Femur (tissue), 1 donor: ENCODE data around the gene CDT1.
A peak's percentile ranks its signal among the peaks of the same experiment; 100 is the strongest.

Experiments
- DNase-seq: peaks from one replicate; pipeline ENCODE4 v3.0.0-alpha.2; 2017

Gene CDT1

GRCh38 chr16:88840600-88841215 lies 37.1 kb downstream of the CDT1 start:
- DNase-seq, result no peak

- no peak for DNase-seq
Measured at GRCh38 chr16:88841521-88842307, 38.1 kb downstream of the CDT1 start.

DNA sequence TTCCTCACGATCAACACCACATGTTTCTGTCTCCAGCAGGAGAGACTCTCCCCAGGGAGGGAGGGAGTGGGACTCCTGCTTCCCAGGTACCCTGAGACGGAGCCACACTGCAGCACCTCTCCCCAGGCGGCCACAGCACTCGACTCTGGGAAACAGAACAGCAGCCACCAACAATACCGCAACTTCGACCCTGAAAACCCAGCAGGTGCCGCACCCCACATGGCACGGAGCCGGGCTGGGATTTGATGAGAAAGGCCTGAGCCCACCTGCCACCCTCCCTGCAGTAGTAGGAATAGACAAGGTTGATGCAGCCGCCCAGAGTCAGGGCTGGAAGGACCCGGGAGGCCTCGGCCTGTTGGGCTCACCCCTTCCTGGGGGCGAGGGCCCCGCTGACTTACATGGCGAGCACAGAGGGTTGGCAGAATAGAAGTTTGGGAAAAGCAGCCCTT lies 38.7 kb downstream of the CDT1 start:
- no peak for DNase-seq

DNA sequence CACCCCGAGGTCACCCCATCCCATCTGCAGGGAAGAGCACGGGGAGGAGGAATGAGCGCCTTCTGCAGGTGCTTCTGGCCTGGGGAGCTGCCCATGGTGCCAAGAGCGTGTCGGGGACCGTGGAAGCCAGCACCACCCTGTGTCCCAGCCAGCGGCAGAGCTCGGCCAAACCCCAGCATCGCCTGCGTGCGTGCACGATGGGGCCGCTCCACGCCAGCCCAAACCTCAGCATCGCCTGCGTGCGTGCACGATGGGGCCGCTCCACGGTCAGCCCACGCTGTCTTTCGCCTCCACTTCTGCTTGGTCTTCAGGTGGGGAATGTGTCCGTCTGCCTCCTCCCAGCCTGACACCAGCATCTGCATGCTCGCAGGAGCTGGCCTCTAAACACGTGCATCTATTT lies 39.2 kb downstream of the CDT1 start:
- no peak for DNase-seq

GRCh38 chr16:88843256-88843655 lies 39.7 kb downstream of the CDT1 start:
- no peak for DNase-seq

- DNase-seq, result no peak
Measured at GRCh38 chr16:88844419-88845036, 40.9 kb downstream of the CDT1 start.

GRCh38 chr16:88846088-88846487 lies 42.5 kb downstream of the CDT1 start:
- DNase-seq, result no peak

DNA sequence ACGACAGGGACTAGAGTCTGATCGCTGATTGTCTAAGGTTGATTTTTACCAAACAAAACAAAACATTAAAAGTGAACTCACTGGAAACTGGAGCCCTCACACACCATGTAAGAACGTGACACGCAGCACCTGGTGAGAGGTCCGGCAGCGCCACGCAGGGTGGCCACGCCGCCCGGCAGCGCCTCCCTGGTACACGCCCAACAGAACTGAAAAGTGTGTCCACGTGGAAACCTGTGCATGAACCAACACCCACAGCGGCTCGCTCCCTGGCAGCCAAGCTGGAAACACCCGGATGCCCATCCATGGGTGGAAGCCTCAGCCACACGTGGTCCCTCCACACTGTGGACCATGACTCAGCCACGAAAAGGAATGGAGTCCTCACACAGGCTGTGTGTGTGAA lies 44.1 kb downstream of the CDT1 start:
- DNase-seq, result no peak

- DNase-seq, result no peak
Measured at GRCh38 chr16:88848557-88848956, 45.0 kb downstream of the CDT1 start.

GRCh38 chr16:88850531-88851199 lies 47.1 kb downstream of the CDT1 start:
- DNase-seq, result no peak

DNA sequence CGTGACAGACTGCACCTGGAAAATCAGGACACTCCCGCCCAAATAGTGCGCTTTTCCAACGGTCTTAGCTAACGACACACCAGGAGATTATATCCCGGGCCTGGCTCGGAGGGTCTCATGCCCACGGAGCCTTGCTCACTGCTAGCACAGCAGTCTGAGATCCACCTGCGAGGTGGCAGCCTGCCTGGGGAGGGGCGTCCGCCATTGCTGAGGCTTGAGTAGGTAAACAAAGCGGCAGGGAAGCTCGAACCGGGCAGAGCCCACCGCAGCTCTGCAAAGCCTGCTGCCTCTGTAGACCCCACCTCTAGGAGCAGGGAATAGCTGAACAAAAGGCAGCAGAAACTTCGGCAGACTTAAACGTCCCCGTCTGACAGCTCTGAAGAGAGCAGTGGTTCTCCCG lies 48.0 kb downstream of the CDT1 start:
- no peak for DNase-seq

DNA sequence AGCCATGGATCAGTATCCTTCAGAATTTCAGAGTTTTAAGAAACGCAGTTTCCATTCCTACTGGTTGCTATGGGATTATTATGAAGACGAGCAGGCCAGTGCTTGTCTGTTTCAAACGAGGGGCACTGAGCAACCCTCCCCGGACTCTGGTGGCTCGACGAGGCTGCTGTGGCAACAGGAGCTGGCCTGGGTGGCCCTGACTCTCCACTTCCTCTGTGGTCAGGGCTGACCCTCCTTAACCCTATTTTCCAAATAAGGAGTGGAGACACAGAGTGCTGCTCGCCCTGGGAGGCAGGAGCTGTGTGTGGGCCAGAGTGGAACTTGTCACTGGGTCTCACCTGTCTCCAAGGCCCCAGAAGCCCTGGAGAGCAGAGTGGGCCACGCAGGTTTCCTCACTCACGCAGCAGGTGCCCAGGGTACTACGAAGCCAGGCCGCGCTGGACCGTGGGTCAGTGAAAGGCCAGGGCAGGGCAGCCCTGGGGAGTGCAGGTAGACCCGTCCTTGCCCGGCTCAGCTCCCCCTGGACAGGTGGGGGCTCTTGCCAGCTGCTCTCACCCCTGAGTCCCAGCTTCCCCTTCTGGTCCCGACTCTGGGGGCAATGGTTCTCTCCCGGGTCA lies 49.8 kb downstream of the CDT1 start:
- no peak for DNase-seq

- DNase-seq, result no peak
Measured at GRCh38 chr16:88854306-88855111, 50.9 kb downstream of the CDT1 start.

- DNase-seq, result no peak
Measured at GRCh38 chr16:88855176-88855575, 51.6 kb downstream of the CDT1 start.

DNA sequence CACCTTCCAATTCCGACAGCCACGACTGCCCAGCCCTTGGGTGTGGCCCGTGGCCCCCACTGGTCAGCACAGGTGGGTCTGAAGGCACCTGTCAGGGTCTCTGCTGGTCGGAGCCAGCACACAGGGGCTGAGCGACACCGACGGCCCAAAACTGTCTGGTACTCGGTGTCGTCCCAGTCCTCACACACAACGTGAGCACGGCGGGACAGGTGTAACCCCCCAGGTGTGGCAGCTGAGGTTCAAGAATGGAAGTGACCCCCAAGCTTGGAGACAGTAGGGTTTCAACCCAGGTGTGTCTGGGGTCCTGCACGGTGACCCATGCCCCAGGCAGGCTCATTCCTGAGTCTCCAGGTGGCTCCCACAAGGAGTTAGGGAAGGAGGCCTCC lies 52.1 kb downstream of the CDT1 start:
- DNase-seq, result no peak

DNA sequence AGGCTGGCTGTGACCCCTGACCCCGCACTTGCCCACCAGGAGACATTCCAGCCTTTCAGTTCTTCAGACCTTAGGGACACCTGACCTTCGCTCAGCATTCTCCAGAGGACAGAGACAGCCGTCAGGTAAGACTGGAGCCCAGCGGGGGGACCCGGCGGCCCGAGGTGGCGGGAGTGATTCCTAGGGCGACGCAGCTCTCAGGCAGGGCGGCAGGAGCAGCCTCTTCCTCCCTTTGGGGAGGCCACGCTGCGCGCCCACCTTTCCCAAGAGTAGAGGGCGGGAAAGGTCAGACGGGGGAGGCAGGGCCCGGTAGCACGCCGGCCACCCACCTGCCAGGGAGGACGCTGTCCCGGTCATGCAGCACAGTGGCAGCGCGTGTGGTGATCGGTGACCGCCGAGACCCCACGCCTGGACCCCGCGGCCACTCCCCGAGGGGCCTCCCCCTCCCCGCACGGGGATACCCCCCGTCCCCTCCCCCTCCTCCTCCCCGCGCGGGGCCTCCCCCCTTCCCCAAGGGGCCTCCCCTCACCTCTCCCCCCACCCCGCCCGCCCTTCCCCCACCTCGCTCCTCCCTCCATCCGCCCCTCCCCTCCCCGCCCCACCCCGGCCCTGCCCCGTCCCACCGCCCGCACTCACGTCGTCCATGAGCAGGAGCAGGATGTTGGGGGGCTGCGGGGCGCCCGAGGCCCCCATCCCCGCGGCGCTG lies 52.7 kb downstream of the CDT1 start:
- DNase-seq, result no peak

DNA sequence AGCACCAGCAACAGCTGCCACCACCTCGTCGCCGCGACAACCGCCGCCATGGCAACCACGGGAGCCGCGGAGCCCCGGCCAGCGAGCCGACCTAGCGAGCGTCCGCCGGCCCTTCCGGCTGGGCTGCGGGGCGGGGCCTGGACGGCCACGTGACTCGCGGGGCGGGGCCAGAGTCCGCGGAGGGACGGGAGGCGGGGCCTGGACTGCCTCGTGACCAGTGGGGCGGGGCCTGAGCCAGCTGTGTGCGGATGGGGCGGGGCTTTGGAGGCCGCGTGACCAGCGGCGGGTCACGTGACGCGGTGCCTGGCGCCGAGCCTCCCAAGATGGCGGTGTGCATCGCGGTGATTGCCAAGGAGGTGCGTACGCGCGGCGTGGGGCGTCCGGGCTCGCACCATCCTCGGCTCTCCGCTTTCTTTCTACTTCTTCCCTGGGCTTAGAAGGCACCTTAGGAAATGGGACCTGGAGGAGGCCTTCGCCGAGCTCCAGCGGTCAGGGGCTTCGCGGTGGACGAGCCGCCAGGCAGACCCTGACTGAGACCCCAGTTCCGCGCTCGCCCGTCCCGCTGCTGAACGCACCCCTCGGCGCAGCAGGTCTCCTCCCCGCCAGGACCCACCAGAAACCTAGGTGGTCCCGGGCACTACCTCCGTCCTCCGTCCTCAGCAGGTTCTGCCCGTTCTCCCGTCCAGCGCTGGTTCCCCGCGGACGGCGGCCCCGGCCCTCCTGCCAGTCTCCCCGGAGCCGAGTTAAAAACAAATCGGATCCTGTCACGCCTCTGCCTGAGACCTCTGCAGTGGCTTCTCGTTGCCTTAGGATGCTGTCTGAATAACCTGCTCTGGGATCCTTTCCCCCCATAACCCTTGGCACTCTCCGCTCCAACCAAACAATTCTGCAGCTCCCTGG lies 53.5 kb downstream of the CDT1 start, which contains the start of the genes GALNS and TRAPPC2L:
Gene GALNS, minus strand, starts transcription at position 120 of the 900 bp plus-strand sequence. Its CDS starts 70 bp downstream, at position 50.
Gene TRAPPC2L, plus strand, starts transcription at position 300 of the 900 bp plus-strand sequence. Its CDS starts 24 bp downstream, at position 324.
- peak; percentile 99 for DNase-seq

GRCh38 chr16:88857728-88858339 lies 54.2 kb downstream of the CDT1 start:
- DNase-seq, result peak; percentile 70
